ENCODE results near the gene UGT1A8. TPM values are rescaled to one million over a fixed set of nuclear protein-coding genes. Genes with fewer than 3 reads are reported as not detected.

Gene UGT1A8
- total and polyA plus RNA-seq, 2 experiments from 2014 or later, result 0.45 TPM; not detected in 1

GRCh38 chr2:233773854-233774253 is 156.4 kb downstream of the UGT1A8 start:
- H4K20me1 ChIP-seq (replicated peaks; ENCODE audit: insufficient read depth), result no peaks in the 10 kb centered on the region
- H3K4me1 ChIP-seq (ENCODE audit: insufficient read depth), result no peaks in the 10 kb centered on the region
- H3K9me2 ChIP-seq (ENCODE audit: insufficient read depth), result 0 out of 2 replicates have a peak, but pooled peaks cover 3% of the 10 kb centered on the region
- no peak overlapping the region for H3K4me3 Mint-ChIP-seq
- no peaks in the 10 kb centered on the region for H3K27me3 ChIP-seq (ENCODE audit: insufficient read depth)
- TF ChIP-seq ZNF114 (CRISPR knock-in tag; IDR thresholded peaks at IDR 0.05), result no peak
- no peak overlapping the region for H3K27ac Mint-ChIP-seq
- H3K79me2 ChIP-seq (replicated peaks; ENCODE audit: insufficient read depth), result no peaks in the 10 kb centered on the region
- no peak overlapping the region for H3K27ac ChIP-seq (ENCODE audit: low read depth)
- no peak overlapping the region for H3K4me2 ChIP-seq
- no peak for DNase-seq (ENCODE audit: low spot score)
- peaks cover 4% of the 10 kb centered on the region; the same call in 2 of the 3 replicates for H3K36me3 Mint-ChIP-seq (ENCODE audit: low read depth)
- ATAC-seq, result no peak
- H2AFZ ChIP-seq, result no peak overlapping the region
- no peak overlapping the region for H3K4me3 ChIP-seq
- H3K4me1 Mint-ChIP-seq, result no peaks in the 10 kb centered on the region
- H3K9me3 Mint-ChIP-seq, result peaks cover 26% of the 10 kb centered on the region
- H3K36me3 ChIP-seq (ENCODE audit: insufficient read depth), result no peaks in the 10 kb centered on the region
- no peaks in the 10 kb centered on the region for H3K27me3 Mint-ChIP-seq (ENCODE audit: insufficient read depth, low read depth, poor library complexity)
- no peaks in the 10 kb centered on the region for H3F3A ChIP-seq (replicated peaks; ENCODE audit: low read depth)

GRCh38 chr2:233775414-233775813 is 158.0 kb downstream of the UGT1A8 start:
- Histone ChIP-seq H3K4me3 (no peak overlapping the region), H3F3A (replicated peaks; ENCODE audit: low read depth) (no peaks in the 10 kb centered on the region), H3K27ac (ENCODE audit: low read depth) (no peak overlapping the region), H3K9me2 (ENCODE audit: insufficient read depth) (0 out of 2 replicates have a peak, but pooled peaks cover 4% of the 10 kb centered on the region), H3K4me1 (ENCODE audit: insufficient read depth) (no peaks in the 10 kb centered on the region), H3K4me2 (no peak overlapping the region), H3K36me3 (ENCODE audit: insufficient read depth) (no peaks in the 10 kb centered on the region), H2AFZ (no peak overlapping the region), H4K20me1 (replicated peaks; ENCODE audit: insufficient read depth) (no peaks in the 10 kb centered on the region), H3K79me2 (replicated peaks; ENCODE audit: insufficient read depth) (no peaks in the 10 kb centered on the region), H3K27me3 (ENCODE audit: insufficient read depth) (no peaks in the 10 kb centered on the region)
- DNase-seq (ENCODE audit: low spot score), result no peak
- H3K4me3 Mint-ChIP-seq, result no peak overlapping the region
- H3K27ac Mint-ChIP-seq, result no peak overlapping the region
- ATAC-seq, result no peak
- no peaks in the 10 kb centered on the region for H3K4me1 Mint-ChIP-seq
- H3K9me3 Mint-ChIP-seq, result peaks cover 26% of the 10 kb centered on the region
- H3K36me3 Mint-ChIP-seq (ENCODE audit: low read depth), result peaks cover 4% of the 10 kb centered on the region; the same call in 2 of the 3 replicates
- no peaks in the 10 kb centered on the region for H3K27me3 Mint-ChIP-seq (ENCODE audit: insufficient read depth, low read depth, poor library complexity)
- no peak for TF ChIP-seq STAT1 (IDR thresholded peaks at IDR 0.05; ENCODE audit: unreplicated experiment)
- TF ChIP-seq ETS1 (IDR thresholded peaks at IDR 0.05), result no peak
- no peak for TF ChIP-seq EZH2 (IDR thresholded peaks at IDR 0.05; ENCODE audit: low read depth, unreplicated experiment)
- no peak for TF ChIP-seq REST (IDR thresholded peaks at IDR 0.05; ENCODE audit: unreplicated experiment)
- no peak for TF ChIP-seq JUNB (IDR thresholded peaks at IDR 0.05; ENCODE audit: unreplicated experiment)
- no peak for TF ChIP-seq ZNF331 (CRISPR knock-in tag; IDR thresholded peaks at IDR 0.05; ENCODE audit: low read depth)
- TF ChIP-seq ZNF114 (CRISPR knock-in tag; IDR thresholded peaks at IDR 0.05), result no peak
- no peak for TF ChIP-seq CREB1 (CRISPR knock-in tag; IDR thresholded peaks at IDR 0.05; ENCODE audit: low read depth)
- TF ChIP-seq EZH2phosphoT487 (IDR thresholded peaks at IDR 0.05; ENCODE audit: unreplicated experiment), result no peak
- no peak for TF ChIP-seq ZNF462 (CRISPR knock-in tag; IDR thresholded peaks at IDR 0.05)
